ENCODE data around the gene UGT2B17. TPM values are rescaled to one million over a fixed set of nuclear protein-coding genes. Genes with fewer than 3 reads are reported as not detected.
A peak's percentile ranks its signal among the peaks of the same experiment; 100 is the strongest.

The UGT2B17 gene
- polyA plus RNA-seq, 1 experiment = not detected

DNA sequence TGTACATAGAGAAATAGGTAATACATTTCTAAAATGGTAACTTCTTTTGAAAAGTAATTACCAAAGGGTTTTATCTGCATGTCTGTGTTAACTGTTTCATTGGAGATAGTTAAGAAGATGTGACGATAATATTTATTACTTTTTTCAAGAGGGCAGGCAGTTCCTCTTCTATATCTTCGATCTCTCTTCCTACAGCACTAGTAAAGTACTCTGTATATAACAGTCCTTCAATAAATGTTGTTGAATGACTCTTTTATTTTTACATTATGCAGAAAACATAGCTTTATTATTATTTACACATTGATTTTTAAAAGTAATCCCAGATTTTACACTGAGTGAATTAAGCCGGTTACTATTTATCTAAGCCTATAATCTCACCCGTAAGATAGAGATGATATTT lies 77.1 kb downstream of the UGT2B17 start:
- POLR2A ChIA-PET = no interaction called here
- CTCF ChIA-PET = interaction anchor here (0.6 to 2.7 kb wide), 21 partner anchors 25 to 1118 kb away, joined by 3 to 55 read pairs (median 4); no protein-coding TSS in a partner anchor
- no peaks in the 10 kb centered on the region for H3K27me3 ChIP-seq (ENCODE audit: control insufficient read depth, insufficient read depth, low read length)

DNA sequence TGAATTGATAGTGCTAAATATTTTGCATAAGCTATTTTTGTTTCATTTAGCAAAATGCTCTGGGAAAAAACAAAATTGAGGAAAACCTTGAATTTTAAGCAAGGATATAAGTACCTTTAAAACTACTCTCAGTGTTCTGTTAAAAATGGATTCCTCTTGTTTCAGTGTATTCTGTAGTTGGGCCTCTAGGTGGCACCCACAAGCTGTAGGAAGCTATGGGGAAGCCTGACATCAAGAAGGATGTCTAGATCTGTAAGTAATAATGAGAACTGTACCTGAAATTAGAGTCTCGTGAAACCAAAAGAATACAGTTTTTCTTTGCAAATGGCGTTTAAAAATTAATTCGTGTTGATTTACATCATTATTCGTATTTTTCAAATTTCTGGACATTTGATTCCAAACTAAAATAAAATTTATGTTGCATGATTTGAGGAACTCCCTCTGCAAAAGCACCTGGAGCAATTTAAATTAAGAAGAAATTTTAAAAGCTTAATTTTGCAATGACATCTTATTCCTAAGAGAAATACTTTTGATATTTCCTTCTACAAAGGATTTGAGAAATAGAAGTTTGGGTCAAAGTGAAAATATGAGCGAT lies 77.6 kb downstream of the UGT2B17 start:
- H3K27me3 ChIP-seq (ENCODE audit: control insufficient read depth, insufficient read depth, low read length) = no peaks in the 10 kb centered on the region
- peak; percentile 37 for DNase-seq (ENCODE audit: low read depth, low spot score)
- POLR2A ChIA-PET = no interaction called here
- H3K27ac ChIP-seq (ENCODE audit: low read depth, low read length) = no peak overlapping the region
- TF ChIP-seq, protein P1, sequence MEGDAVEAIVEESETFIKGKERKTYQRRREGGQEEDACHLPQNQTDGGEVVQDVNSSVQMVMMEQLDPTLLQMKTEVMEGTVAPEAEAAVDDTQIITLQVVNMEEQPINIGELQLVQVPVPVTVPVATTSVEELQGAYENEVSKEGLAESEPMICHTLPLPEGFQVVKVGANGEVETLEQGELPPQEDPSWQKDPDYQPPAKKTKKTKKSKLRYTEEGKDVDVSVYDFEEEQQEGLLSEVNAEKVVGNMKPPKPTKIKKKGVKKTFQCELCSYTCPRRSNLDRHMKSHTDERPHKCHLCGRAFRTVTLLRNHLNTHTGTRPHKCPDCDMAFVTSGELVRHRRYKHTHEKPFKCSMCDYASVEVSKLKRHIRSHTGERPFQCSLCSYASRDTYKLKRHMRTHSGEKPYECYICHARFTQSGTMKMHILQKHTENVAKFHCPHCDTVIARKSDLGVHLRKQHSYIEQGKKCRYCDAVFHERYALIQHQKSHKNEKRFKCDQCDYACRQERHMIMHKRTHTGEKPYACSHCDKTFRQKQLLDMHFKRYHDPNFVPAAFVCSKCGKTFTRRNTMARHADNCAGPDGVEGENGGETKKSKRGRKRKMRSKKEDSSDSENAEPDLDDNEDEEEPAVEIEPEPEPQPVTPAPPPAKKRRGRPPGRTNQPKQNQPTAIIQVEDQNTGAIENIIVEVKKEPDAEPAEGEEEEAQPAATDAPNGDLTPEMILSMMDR (IDR thresholded peaks at IDR 0.05; ENCODE audit: low read depth, low read length) = peak; percentile 95
- H3K9me3 ChIP-seq (ENCODE audit: control insufficient read depth, insufficient read depth, low read length) = no peaks in the 10 kb centered on the region
- no peak overlapping the region for H3K4me3 ChIP-seq (ENCODE audit: low read depth, low read length)
- CTCF ChIA-PET = interaction anchor here (0.6 to 2.7 kb wide), 36 partner anchors 10 to 1383 kb away, joined by 3 to 55 read pairs (median 4); no protein-coding TSS in a partner anchor

More for the DNA sequence above, 77.1 kb downstream of the UGT2B17 start:
- Histone ChIP-seq H3K4me3 (ENCODE audit: low read depth, low read length) (no peak overlapping the region), H3K9me3 (ENCODE audit: control insufficient read depth, insufficient read depth, low read length) (no peaks in the 10 kb centered on the region), H3K27ac (ENCODE audit: low read depth, low read length) (no peak overlapping the region)
- DNase-seq (ENCODE audit: low read depth, low spot score) = no peak
- TF ChIP-seq, protein P1 (IDR thresholded peaks at IDR 0.05; ENCODE audit: low read depth, low read length) = no peak

DNA sequence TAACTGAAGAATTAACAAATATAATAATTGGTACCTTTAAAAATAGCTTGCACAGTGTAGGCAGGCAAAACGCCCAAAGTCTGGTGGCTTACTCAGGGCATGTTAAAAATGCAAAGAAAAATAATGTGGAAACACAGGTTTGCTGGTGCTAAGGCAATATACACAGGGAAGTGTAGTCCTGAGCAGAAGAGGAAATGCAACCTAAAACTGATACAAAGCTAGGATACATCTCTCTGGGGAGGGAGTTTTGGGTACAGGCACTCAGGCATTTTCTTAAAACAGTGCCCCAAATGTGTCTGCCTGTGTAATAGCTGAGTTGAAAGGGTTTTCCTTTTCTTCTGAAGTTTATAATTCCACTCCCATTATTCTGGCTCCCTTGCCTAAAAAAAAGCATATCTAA lies 81.4 kb downstream of the UGT2B17 start:
- no peak overlapping the region for H3K4me3 ChIP-seq (ENCODE audit: low read depth, low read length)
- CTCF ChIA-PET = interaction anchor here (1.2 kb wide), 2 partner anchors 223 to 675 kb away, joined by 5 to 10 read pairs; no protein-coding TSS in a partner anchor
- TF ChIP-seq, protein P1 (IDR thresholded peaks at IDR 0.05; ENCODE audit: low read depth, low read length) = no peak
- POLR2A ChIA-PET = no interaction called here
- no peaks in the 10 kb centered on the region for H3K9me3 ChIP-seq (ENCODE audit: control insufficient read depth, insufficient read depth, low read length)
- no peaks in the 10 kb centered on the region for H3K27me3 ChIP-seq (ENCODE audit: control insufficient read depth, insufficient read depth, low read length)
- no peak for DNase-seq (ENCODE audit: low read depth, low spot score)
- no peak overlapping the region for H3K27ac ChIP-seq (ENCODE audit: low read depth, low read length)

DNA sequence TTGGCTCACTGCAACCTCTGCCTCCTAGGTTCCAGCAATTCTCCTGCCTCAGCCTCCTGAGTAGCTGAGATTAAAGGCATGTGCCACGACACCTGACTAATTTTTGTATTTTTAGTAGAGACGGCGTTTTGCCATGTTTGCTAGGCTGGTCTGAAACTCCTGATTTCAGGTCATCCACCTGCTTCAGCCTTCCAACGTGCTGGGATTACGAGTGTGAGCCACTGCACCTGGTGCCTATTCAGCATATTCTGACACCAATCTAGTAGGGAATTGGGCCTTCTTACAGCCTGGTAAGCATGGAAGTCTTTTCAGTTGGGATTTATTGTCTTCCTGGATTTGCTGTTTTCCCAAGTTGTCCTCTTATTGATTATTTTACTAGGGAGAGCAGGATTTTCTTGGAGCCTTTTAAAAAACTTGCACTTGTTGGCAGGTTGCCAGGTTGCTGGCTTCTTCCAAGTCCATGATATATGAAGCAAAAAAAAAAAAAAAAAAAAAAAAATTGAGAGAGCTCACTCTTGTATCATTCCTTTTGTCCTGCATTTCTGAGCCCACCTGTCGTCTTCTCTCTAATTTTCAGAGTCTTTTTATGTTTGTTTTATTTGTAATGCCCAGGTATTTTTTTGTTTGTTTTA lies 85.2 kb downstream of the UGT2B17 start:
- TF ChIP-seq, protein P1 (IDR thresholded peaks at IDR 0.05; ENCODE audit: low read depth, low read length) = no peak
- no peak overlapping the region for H3K4me3 ChIP-seq (ENCODE audit: low read depth, low read length)
- ChIA-PET CTCF (interaction anchor here (0.6 kb wide), 1 partner anchor 30 kb away, joined by 4 read pairs; no protein-coding TSS in a partner anchor), POLR2A (no interaction called here)
- no peak overlapping the region for H3K27ac ChIP-seq (ENCODE audit: low read depth, low read length)
- DNase-seq (ENCODE audit: low read depth, low spot score) = no peak
- H3K27me3 ChIP-seq (ENCODE audit: control insufficient read depth, insufficient read depth, low read length) = no peaks in the 10 kb centered on the region
- no peaks in the 10 kb centered on the region for H3K9me3 ChIP-seq (ENCODE audit: control insufficient read depth, insufficient read depth, low read length)

DNA sequence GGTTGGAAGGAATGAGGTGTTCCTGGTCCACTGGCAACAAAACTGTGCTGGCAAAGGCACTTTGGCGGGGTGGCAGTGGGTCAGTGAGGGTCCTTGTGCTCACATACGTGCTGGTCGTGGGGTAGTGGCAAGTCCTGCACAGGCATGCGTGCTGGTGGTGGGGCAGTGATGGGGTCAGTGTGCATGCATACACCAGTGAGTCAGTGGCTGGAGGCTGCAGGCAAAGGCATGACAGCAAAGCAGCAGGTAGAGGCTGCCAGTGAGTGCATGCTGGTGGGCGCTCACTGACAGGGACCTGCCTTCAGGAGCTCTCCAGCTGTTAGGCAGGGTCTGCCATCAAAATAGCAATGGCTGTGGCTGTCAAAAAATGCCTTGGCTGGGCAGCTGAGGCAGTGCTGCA lies 86.8 kb downstream of the UGT2B17 start:
- TF ChIP-seq, protein P1 (IDR thresholded peaks at IDR 0.05; ENCODE audit: low read depth, low read length) = no peak
- CTCF ChIA-PET = interaction anchor here (1.5 kb wide), 1 partner anchor 8 kb away, joined by 6 read pairs; no protein-coding TSS in a partner anchor
- no peak overlapping the region for H3K27ac ChIP-seq (ENCODE audit: low read depth, low read length)
- POLR2A ChIA-PET = no interaction called here
- no peak for DNase-seq (ENCODE audit: low read depth, low spot score)
- no peaks in the 10 kb centered on the region for H3K27me3 ChIP-seq (ENCODE audit: control insufficient read depth, insufficient read depth, low read length)
- H3K4me3 ChIP-seq (ENCODE audit: low read depth, low read length) = no peak overlapping the region
- H3K9me3 ChIP-seq (ENCODE audit: control insufficient read depth, insufficient read depth, low read length) = no peaks in the 10 kb centered on the region
